Stimulated activated CD4-positive, alpha-beta T cell treated with anti-CD3 and anti-CD28 coated beads, Interleukin-15, amount 100 ng/mL, for 48 hours (primary cell): ENCODE data around the gene OIP5.
"Not testable (repeated sequence)": the region's sequence is repeated elsewhere in the genome, so short reads cannot be mapped to it uniquely, and the experiment has no call there.

Experiments used
- DNase-seq, 2 donors: peaks; one replicate each; pipeline ENCODE4 v3.0.0-alpha.2; 2020; ENCODE audit warnings: low read depth in 2 of 2

Gene OIP5

GRCh38 chr15:41304149-41304770 lies 28.1 kb downstream of the OIP5 start:
- DNase-seq = no peak

GRCh38 chr15:41301587-41301986 lies 30.8 kb downstream of the OIP5 start:
- no peak for DNase-seq

- DNase-seq = not testable (repeated sequence)
Observed at GRCh38 chr15:41301139-41301538, 31.3 kb downstream of the OIP5 start.

GRCh38 chr15:41292521-41292920 lies 39.9 kb downstream of the OIP5 start:
- no peak for DNase-seq

GRCh38 chr15:41291065-41291631 lies 41.2 kb downstream of the OIP5 start:
- no peak for DNase-seq

- no peak for DNase-seq
Observed at GRCh38 chr15:41289953-41290352, 42.4 kb downstream of the OIP5 start.

GRCh38 chr15:41288464-41288863 lies 43.9 kb downstream of the OIP5 start:
- DNase-seq = no peak

- no peak for DNase-seq
Observed at GRCh38 chr15:41286665-41287333, 45.6 kb downstream of the OIP5 start.

GRCh38 chr15:41285285-41285684 lies 47.1 kb downstream of the OIP5 start:
- DNase-seq = no peak

GRCh38 chr15:41284427-41285177 lies 47.8 kb downstream of the OIP5 start:
- DNase-seq = no peak

- DNase-seq = peak; percentile 95 to 97
Observed at GRCh38 chr15:41283653-41284426, 48.6 kb downstream of the OIP5 start.

GRCh38 chr15:41282980-41283652 lies 49.3 kb downstream of the OIP5 start:
- not testable (repeated sequence) for DNase-seq

GRCh38 chr15:41282436-41282835 lies 50.0 kb downstream of the OIP5 start:
- not testable (repeated sequence) for DNase-seq

- DNase-seq = no peak
Observed at GRCh38 chr15:41281236-41281635, 51.2 kb downstream of the OIP5 start.

- DNase-seq = no peak
Observed at GRCh38 chr15:41279535-41280283, 52.7 kb downstream of the OIP5 start.

- no peak for DNase-seq
Observed at GRCh38 chr15:41278319-41278718, 54.1 kb downstream of the OIP5 start.

- DNase-seq = no peak
Observed at GRCh38 chr15:41276831-41277230, 55.6 kb downstream of the OIP5 start.

- no peak for DNase-seq
Observed at GRCh38 chr15:41269887-41270286, 62.5 kb downstream of the OIP5 start.

- no peak for DNase-seq
Observed at GRCh38 chr15:41263891-41264351, 68.5 kb downstream of the OIP5 start.

- no peak for DNase-seq
Observed at GRCh38 chr15:41262571-41262970, 69.8 kb downstream of the OIP5 start.
